ENCODE measurements around the gene CPNE7.

DNA sequence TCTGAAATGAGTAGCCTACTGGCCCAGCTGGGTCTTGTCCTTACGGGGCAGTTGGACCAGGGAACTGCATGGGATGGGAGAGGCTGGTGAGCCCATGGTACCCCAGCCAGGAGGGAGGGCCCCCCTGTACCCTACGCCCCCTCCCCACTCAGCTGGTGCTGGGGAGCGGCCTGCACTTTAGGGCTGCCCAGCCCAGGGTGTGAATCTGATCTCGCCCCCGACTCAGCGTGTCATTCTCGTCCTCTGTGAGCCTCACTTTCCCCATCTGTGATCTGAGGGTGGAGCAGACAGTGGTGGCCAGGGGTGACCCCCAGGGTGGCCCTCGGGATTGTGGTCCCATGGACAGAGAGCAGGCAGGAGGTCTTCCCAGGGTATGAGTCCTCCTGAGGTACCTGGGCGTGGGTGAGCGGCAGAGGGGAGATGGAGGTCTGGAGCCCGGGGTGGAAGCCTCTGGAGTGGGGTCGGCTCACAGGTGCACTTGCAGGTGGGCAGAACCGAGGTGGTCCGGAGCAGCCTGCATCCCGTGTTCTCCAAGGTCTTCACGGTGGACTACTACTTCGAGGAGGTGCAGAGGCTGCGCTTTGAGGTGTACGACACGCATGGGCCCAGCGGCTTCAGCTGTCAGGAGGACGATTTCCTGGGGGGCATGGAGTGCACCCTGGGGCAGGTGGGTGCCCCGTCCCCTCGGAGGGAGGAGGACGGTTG, 1.6 kb downstream of the CPNE7 start:
- TF ChIP-seq SUZ12 (IDR thresholded peaks at IDR 0.05) (no peak), BHLHE40 (IDR thresholded peaks at IDR 0.05; ENCODE audit: borderline replicate concordance) (no peak), TARDBP (IDR thresholded peaks at IDR 0.05) (no peak), HDGF (IDR thresholded peaks at IDR 0.05; ENCODE audit: borderline replicate concordance) (no peak), ARNT (IDR thresholded peaks at IDR 0.05) (no peak), FOXM1 (IDR thresholded peaks at IDR 0.05; ENCODE audit: borderline replicate concordance) (no peak), LEF1 (IDR thresholded peaks at IDR 0.05; ENCODE audit: borderline replicate concordance) (no peak)
- TF ChIP-seq, protein P1, sequence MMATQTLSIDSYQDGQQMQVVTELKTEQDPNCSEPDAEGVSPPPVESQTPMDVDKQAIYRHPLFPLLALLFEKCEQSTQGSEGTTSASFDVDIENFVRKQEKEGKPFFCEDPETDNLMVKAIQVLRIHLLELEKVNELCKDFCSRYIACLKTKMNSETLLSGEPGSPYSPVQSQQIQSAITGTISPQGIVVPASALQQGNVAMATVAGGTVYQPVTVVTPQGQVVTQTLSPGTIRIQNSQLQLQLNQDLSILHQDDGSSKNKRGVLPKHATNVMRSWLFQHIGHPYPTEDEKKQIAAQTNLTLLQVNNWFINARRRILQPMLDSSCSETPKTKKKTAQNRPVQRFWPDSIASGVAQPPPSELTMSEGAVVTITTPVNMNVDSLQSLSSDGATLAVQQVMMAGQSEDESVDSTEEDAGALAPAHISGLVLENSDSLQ (IDR thresholded peaks at IDR 0.05), result no peak

All from HEK293T (cell line).